GM12891 (cell line): ENCODE results near the gene TNFSF13B.

Source experiments
- PAX5 ChIP-seq: IDR thresholded peaks from 2 replicates; pipeline ENCODE4 v1.6.1; 2011; ENCODE audit warnings: low read length, moderate library complexity, mild to moderate bottlenecking; ENCODE audit not compliant: insufficient read depth, severe bottlenecking
- POLR2A ChIP-seq: IDR thresholded peaks from 2 replicates; pipeline ENCODE4 v1.6.1; 2011; ENCODE audit warnings: low read depth, low read length, control low read depth
- POLR2AphosphoS5 ChIP-seq: IDR thresholded peaks from 2 replicates; pipeline ENCODE4 v1.6.1; 2011; ENCODE audit warnings: low read depth, low read length, control low read depth
- POU2F2 ChIP-seq: IDR thresholded peaks from 2 replicates; pipeline ENCODE4 v1.6.1; 2011; ENCODE audit warnings: low read depth, mild to moderate bottlenecking, control low read depth, low read length, moderate library complexity
- SPI1 ChIP-seq: IDR thresholded peaks from 2 replicates; pipeline ENCODE4 v1.6.1; 2011; ENCODE audit warnings: low read depth, low read length, control low read depth
- TAF1 ChIP-seq: IDR thresholded peaks from 2 replicates; pipeline ENCODE4 v1.6.1; 2011; ENCODE audit warnings: low read depth, low read length, control low read depth

- TF ChIP-seq POLR2A (no peak), TAF1 (no peak), POLR2AphosphoS5 (no peak), POU2F2 (no peak), PAX5 (no peak), SPI1 (peak; percentile 62)
Measured at GRCh38 chr13:108267347-108267746, 2.2 kb upstream of the TNFSF13B start.
